Esophagus squamous epithelium (tissue), 5 donors: ENCODE data around the gene C2orf76. TPM values are rescaled to one million over a fixed set of nuclear protein-coding genes. Genes with fewer than 3 reads are reported as not detected.

ENCODE experiments used
- DNase-seq: peaks from one replicate; lab custom pipeline; 2025; lab: John Stamatoyannopoulos, UW
- H3K27ac ChIP-seq, 4 donors: fragments of 200-600 bp; sonication (generic); one replicate each; pipeline ENCODE4 v1.5.1; 2016 to 2019; ENCODE audit warnings: mild to moderate bottlenecking in 1 of 4
- H3K27me3 ChIP-seq, 4 donors: fragments of 200-600 bp; sonication (generic); 1 replicate in 3 of 4; 2 replicates in 1 of 4; pipeline versions ENCODE4 v1.5.1 to v1.6.0; 2017 to 2021; ENCODE audit warnings: antibody characterized with exemption in 1 of 4
- H3K36me3 ChIP-seq, 3 donors: fragments of 200-600 bp; sonication (generic); one replicate each; pipeline ENCODE4 v1.5.1; 2016 to 2019
- H3K4me1 ChIP-seq, 3 donors: fragments of 200-600 bp; sonication (generic); one replicate each; pipeline ENCODE4 v1.5.1; 2017 to 2019
- H3K4me3 ChIP-seq, 4 donors: fragments of 200-600 bp; sonication (generic); 1 replicate in 3 of 4; 2 replicates in 1 of 4; pipeline ENCODE4 v1.5.1; 2016 to 2019; ENCODE audit warnings: mild to moderate bottlenecking in 2 of 4, moderate library complexity in 1 of 4
- H3K9me3 ChIP-seq, 3 donors: fragments of 200-600 bp; sonication (generic); one replicate each; pipeline ENCODE4 v1.5.1; 2016 to 2019
- POLR2A ChIP-seq, 4 donors: fragments of 450-650 bp; IDR thresholded peaks; one replicate each; pipeline ENCODE4 v1.6.1; 2017; ENCODE audit warnings: antibody characterized with exemption in 4 of 4, mild to moderate bottlenecking in 4 of 4, moderate library complexity in 3 of 4
- WGBS, 2 donors: methylation state at CpG; one replicate each; pipeline ENCODE4 v1.1.5; 2018; 5-methylcytosine and 5-hydroxymethylcytosine counted together
- intact Hi-C: fragments of 100-400 bp; cut with DNase I; formaldehyde crosslinking; loops from one replicate; pipeline ENCODE4 v1.15.0; 2022
- total RNA-seq, 4 donors: library from RNA; depleted of rRNA; stranded (reverse); fragments of >200 nt; gene quantifications; one replicate each; pipeline ENCODE4 v1.1.0, GENCODE V29; 2016
- TF ChIP-seq, protein P1 (sequence below), 6 experiments: fragments of 450-650 bp in 4 of 6; fragments of 200-600 bp in 2 of 6; sonication (generic) in 2 of 6; IDR thresholded peaks; one replicate each; pipeline ENCODE4 v1.5.1; 2016 to 2019; ENCODE audit warnings: antibody characterized with exemption in 6 of 6, mild to moderate bottlenecking in 4 of 6, moderate library complexity in 4 of 6
- donor health status: DM: yes; HTN: yes; CAD: no.

Gene C2orf76
- 1 to 10 TPM; 5.7 to 9.7 (median 8.4) TPM for total RNA-seq

DNA sequence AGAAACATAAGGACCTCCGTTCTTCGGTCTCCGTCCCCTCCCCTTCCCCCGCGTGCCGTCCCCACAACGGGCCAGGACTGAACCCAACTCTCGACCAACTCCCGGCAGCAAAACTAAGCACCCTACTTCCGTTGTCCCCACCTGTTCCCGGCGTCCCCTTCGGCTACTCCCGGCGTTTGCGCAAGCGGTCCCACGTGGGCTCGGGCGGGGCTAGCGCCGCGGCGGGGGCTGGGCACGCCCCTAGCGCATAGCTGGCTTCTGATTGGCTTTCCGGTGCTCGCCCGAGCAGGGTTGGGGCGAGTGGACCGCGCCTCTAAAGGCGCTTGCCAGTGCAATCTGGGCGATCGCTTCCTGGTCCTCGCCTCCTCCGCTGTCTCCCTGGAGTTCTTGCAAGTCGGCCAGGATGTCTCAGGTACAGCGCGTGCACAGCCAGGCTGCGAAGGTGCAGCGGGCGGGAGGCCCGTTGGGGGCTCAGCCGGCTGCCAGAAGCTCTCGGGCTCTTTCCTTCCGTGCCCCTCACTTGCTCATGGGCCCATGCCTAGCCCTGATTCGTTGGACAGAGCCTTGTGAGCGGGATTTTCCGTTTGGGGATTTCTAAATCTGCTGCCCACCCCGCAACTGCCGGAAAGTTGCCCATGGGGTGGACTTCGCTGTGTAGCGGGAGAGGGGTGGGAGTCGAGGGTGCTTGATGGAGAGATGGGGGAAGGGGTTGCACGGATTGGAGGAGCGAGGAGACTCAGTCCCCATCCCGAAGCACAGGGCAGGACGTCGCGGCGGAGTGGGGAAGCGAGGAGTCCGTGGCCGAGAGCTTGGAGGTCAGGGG, at the start of gene C2orf76, which contains the start of gene DBI:
Gene C2orf76, minus strand, starts transcription at position 186 of the 823 bp plus-strand sequence. CDS start 26,875 bp downstream, outside the sequence.
Gene DBI, plus strand, starts transcription at position 329 of the 823 bp plus-strand sequence. Its CDS starts 75 bp downstream, at position 404.
- peak within 1 kb of the TSS; percentile 87 to 97 (median 92) for H3K27ac ChIP-seq
- no peaks in the 10 kb centered on the region for H3K9me3 ChIP-seq
- WGBS, 2 donors: 1 to 3% methylated on average over 24 to 26 of the region's 65 CpGs
- H3K27me3 ChIP-seq: no peaks in the 10 kb centered on the region
- peak; percentile 74 for DNase-seq
- intact Hi-C loops: no loop called here
- H3K4me1 ChIP-seq: peaks cover 21 to 53% (median 23%) of the 10 kb centered on the region in 3 donors
- TF ChIP-seq, protein P1, sequence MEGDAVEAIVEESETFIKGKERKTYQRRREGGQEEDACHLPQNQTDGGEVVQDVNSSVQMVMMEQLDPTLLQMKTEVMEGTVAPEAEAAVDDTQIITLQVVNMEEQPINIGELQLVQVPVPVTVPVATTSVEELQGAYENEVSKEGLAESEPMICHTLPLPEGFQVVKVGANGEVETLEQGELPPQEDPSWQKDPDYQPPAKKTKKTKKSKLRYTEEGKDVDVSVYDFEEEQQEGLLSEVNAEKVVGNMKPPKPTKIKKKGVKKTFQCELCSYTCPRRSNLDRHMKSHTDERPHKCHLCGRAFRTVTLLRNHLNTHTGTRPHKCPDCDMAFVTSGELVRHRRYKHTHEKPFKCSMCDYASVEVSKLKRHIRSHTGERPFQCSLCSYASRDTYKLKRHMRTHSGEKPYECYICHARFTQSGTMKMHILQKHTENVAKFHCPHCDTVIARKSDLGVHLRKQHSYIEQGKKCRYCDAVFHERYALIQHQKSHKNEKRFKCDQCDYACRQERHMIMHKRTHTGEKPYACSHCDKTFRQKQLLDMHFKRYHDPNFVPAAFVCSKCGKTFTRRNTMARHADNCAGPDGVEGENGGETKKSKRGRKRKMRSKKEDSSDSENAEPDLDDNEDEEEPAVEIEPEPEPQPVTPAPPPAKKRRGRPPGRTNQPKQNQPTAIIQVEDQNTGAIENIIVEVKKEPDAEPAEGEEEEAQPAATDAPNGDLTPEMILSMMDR (IDR thresholded peaks at IDR 0.05): no peak
- peak in 3 of 4 donors; percentile 69 to 91 (median 71) for TF ChIP-seq POLR2A (IDR thresholded peaks at IDR 0.05)
- H3K4me3 ChIP-seq: peak within 1 kb of the TSS; percentile 68 to 82 (median 70)
- H3K36me3 ChIP-seq: peaks cover 19 to 38% (median 29%) of the 10 kb centered on the region in 3 donors

- no peaks in the 10 kb centered on the region for H3K4me1 ChIP-seq
- 50 to 57% methylated on average over 1 of the region's 1 CpG for WGBS, 2 donors
- DNase-seq: no peak
- H3K4me3 ChIP-seq: no peak overlapping the region
- H3K9me3 ChIP-seq: no peaks in the 10 kb centered on the region
- intact Hi-C loops: no loop called here
- H3K36me3 ChIP-seq: no peaks in the 10 kb centered on the region
- H3K27ac ChIP-seq: no peak overlapping the region
- TF ChIP-seq POLR2A (IDR thresholded peaks at IDR 0.05): no peak
- TF ChIP-seq, protein P1 (IDR thresholded peaks at IDR 0.05): no peak
- no peaks in the 10 kb centered on the region for H3K27me3 ChIP-seq
These were observed 49.0 kb upstream of the C2orf76 start for GRCh38 chr2:119415630-119416029.

- Histone ChIP-seq H3K4me1 (no peaks in the 10 kb centered on the region), H3K27me3 (no peaks in the 10 kb centered on the region), H3K36me3 (no peaks in the 10 kb centered on the region), H3K4me3 (no peak overlapping the region), H3K27ac (no peak overlapping the region), H3K9me3 (no peaks in the 10 kb centered on the region)
- 59 to 93% methylated on average over 3 of the region's 3 CpGs for WGBS, 2 donors
- no peak for DNase-seq
- intact Hi-C loops: no loop called here
- no peak for TF ChIP-seq POLR2A (IDR thresholded peaks at IDR 0.05)
- TF ChIP-seq, protein P1 (IDR thresholded peaks at IDR 0.05): no peak
These were observed 48.3 kb upstream of the C2orf76 start for GRCh38 chr2:119414894-119415293.

GRCh38 chr2:119409506-119409905, 42.9 kb upstream of the C2orf76 start:
- intact Hi-C loops: loop anchor here (5.0 kb wide), 1 partner anchor 248 kb away; no protein-coding TSS in a partner anchor
- TF ChIP-seq POLR2A (IDR thresholded peaks at IDR 0.05): no peak
- TF ChIP-seq, protein P1 (IDR thresholded peaks at IDR 0.05): no peak
- H3K27ac ChIP-seq: no peak overlapping the region
- no peak for DNase-seq
- H3K9me3 ChIP-seq: no peaks in the 10 kb centered on the region
- H3K4me1 ChIP-seq: peaks cover 0 to 13% (median 0%) of the 10 kb centered on the region in 3 donors
- H3K27me3 ChIP-seq: no peaks in the 10 kb centered on the region
- no peaks in the 10 kb centered on the region for H3K36me3 ChIP-seq
- 56 to 72% methylated on average over 4 of the region's 4 CpGs for WGBS, 2 donors
- H3K4me3 ChIP-seq: no peak overlapping the region

DNA sequence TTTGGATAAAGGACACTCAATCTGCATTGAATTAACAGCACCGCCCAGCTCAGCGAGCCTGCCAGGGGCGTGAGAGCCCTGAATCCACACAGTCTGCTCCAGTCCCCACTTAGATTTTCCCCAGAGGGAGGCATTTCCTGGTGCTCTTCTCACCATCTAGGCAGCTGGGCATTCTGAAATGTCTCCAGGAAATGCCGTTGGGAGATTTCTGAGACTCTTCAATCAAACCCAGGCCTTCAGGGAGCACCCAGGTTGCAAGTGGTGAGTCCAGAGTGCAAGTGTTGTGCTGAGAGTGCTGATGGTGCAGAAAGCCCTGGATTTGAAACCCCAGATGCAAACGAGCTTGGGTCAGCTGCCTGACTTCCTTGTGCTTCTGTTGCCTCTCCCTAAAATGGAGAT, 41.6 kb upstream of the C2orf76 start:
- WGBS, 2 donors: 49 to 53% methylated on average over 5 of the region's 5 CpGs

More for the DNA sequence above, 41.6 kb upstream of the C2orf76 start:
- Histone ChIP-seq H3K4me1 (peaks cover 0 to 13% (median 0%) of the 10 kb centered on the region in 3 donors), H3K36me3 (no peaks in the 10 kb centered on the region), H3K27me3 (no peaks in the 10 kb centered on the region), H3K27ac (no peak overlapping the region), H3K9me3 (no peaks in the 10 kb centered on the region), H3K4me3 (no peak overlapping the region)
- intact Hi-C loops: loop anchor here (5.0 kb wide), 1 partner anchor 249 kb away; no protein-coding TSS in a partner anchor
- DNase-seq: no peak
- TF ChIP-seq POLR2A (IDR thresholded peaks at IDR 0.05): no peak
- TF ChIP-seq, protein P1 (IDR thresholded peaks at IDR 0.05): no peak
